HUES48 (cell line): Measurements from ENCODE around the gene DOCK6.

Source experiments
- H3K27ac ChIP-seq: one replicate; pipeline ENCODE4 v1.7.0; 2013; ENCODE audit warnings: low read depth, low read length, inconsistent platforms
- H3K27me3 ChIP-seq: 2 replicates; pipeline ENCODE4 v1.6.1; 2013; ENCODE audit warnings: mild to moderate bottlenecking, low read length; ENCODE audit not compliant: control insufficient read depth, insufficient read depth
- H3K36me3 ChIP-seq: 2 replicates; pipeline ENCODE4 v1.6.1; 2013; ENCODE audit warnings: low read length; ENCODE audit not compliant: control insufficient read depth, insufficient read depth
- H3K4me1 ChIP-seq: 2 replicates; pipeline ENCODE4 v1.6.1; 2013; ENCODE audit warnings: mild to moderate bottlenecking, low read length; ENCODE audit not compliant: control insufficient read depth, insufficient read depth
- H3K4me3 ChIP-seq: 2 replicates; pipeline ENCODE4 v1.5.1; 2013; ENCODE audit warnings: mild to moderate bottlenecking, low read depth, low read length
- H3K9ac ChIP-seq: 2 replicates; pipeline ENCODE4 v1.6.1; 2013; ENCODE audit warnings: mild to moderate bottlenecking, low read depth, low read length, moderate library complexity
- H3K9me3 ChIP-seq: 2 replicates; pipeline ENCODE4 v1.6.1; 2013; ENCODE audit warnings: low read length; ENCODE audit not compliant: control insufficient read depth, insufficient read depth

DOCK6 gene

GRCh38 chr19:11293433-11294389 is 31.4 kb upstream of the DOCK6 start:
- Histone ChIP-seq H3K27me3 (no peaks in the 10 kb centered on the region), H3K4me3 (peak overlapping the region; percentile 40), H3K9ac (no peak overlapping the region), H3K4me1 (peaks cover 3% of the 10 kb centered on the region; the same call in 1 of the 2 replicates), H3K27ac (no peak overlapping the region), H3K9me3 (no peaks in the 10 kb centered on the region), H3K36me3 (no peaks in the 10 kb centered on the region)

GRCh38 chr19:11291991-11292390 is 29.7 kb upstream of the DOCK6 start:
- H3K9me3 ChIP-seq, result no peaks in the 10 kb centered on the region
- H3K9ac ChIP-seq, result no peak overlapping the region
- peaks cover 3% of the 10 kb centered on the region; the same call in 1 of the 2 replicates for H3K4me1 ChIP-seq
- H3K4me3 ChIP-seq, result no peak overlapping the region
- H3K27me3 ChIP-seq, result no peaks in the 10 kb centered on the region
- H3K36me3 ChIP-seq, result no peaks in the 10 kb centered on the region
- H3K27ac ChIP-seq, result no peak overlapping the region

DNA sequence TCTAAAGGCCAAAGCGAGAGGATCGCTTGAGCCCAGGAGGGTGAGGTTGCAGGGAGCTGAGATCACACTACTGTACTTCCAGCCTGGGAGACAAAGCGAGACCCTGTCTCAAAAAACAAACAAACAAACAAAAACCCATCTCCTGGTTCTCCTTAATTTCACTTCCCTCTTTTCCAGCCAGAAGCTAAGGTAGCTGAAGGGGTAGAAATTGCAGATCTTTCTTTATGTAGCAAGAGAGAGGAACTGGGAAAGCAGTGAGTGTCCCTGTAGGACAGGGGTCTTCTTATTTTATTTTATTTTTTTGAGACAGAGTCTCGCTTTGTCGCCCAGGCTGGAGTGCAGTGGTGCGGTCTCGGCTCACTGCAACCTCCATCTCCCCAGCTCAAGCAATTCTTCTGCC is 29.1 kb upstream of the DOCK6 start:
- no peaks in the 10 kb centered on the region for H3K9me3 ChIP-seq
- no peaks in the 10 kb centered on the region for H3K36me3 ChIP-seq
- H3K27me3 ChIP-seq, result no peaks in the 10 kb centered on the region
- H3K27ac ChIP-seq, result no peak overlapping the region
- H3K9ac ChIP-seq, result no peak overlapping the region
- H3K4me1 ChIP-seq, result peaks cover 3% of the 10 kb centered on the region; the same call in 1 of the 2 replicates
- H3K4me3 ChIP-seq, result no peak overlapping the region

GRCh38 chr19:11290256-11290655 is 27.9 kb upstream of the DOCK6 start:
- Histone ChIP-seq H3K27me3 (no peaks in the 10 kb centered on the region), H3K9ac (no peak overlapping the region)

GRCh38 chr19:11288349-11288748 is 26.0 kb upstream of the DOCK6 start:
- H3K27me3 ChIP-seq, result no peaks in the 10 kb centered on the region
- no peak overlapping the region for H3K9ac ChIP-seq
- no peaks in the 10 kb centered on the region for H3K36me3 ChIP-seq
- H3K4me1 ChIP-seq, result no peaks in the 10 kb centered on the region
- no peak overlapping the region for H3K4me3 ChIP-seq
- no peaks in the 10 kb centered on the region for H3K9me3 ChIP-seq
- H3K27ac ChIP-seq, result no peak overlapping the region

More at GRCh38 chr19:11290256-11290655, 27.9 kb upstream of the DOCK6 start:
- H3K4me3 ChIP-seq, result no peak overlapping the region
- H3K36me3 ChIP-seq, result no peaks in the 10 kb centered on the region
- H3K4me1 ChIP-seq, result peaks cover 3% of the 10 kb centered on the region; the same call in 1 of the 2 replicates
- H3K27ac ChIP-seq, result no peak overlapping the region
- no peaks in the 10 kb centered on the region for H3K9me3 ChIP-seq

- Histone ChIP-seq H3K4me3 (no peak overlapping the region), H3K36me3 (no peaks in the 10 kb centered on the region), H3K27ac (no peak overlapping the region), H3K9me3 (no peaks in the 10 kb centered on the region), H3K27me3 (no peaks in the 10 kb centered on the region), H3K9ac (no peak overlapping the region), H3K4me1 (no peaks in the 10 kb centered on the region)
Observed at GRCh38 chr19:11286312-11286974, 24.1 kb upstream of the DOCK6 start.

GRCh38 chr19:11284515-11284914 is 22.2 kb upstream of the DOCK6 start:
- no peaks in the 10 kb centered on the region for H3K4me1 ChIP-seq
- no peaks in the 10 kb centered on the region for H3K9me3 ChIP-seq
- H3K9ac ChIP-seq, result no peak overlapping the region
- no peak overlapping the region for H3K27ac ChIP-seq
- H3K36me3 ChIP-seq, result no peaks in the 10 kb centered on the region
- no peak overlapping the region for H3K4me3 ChIP-seq
- H3K27me3 ChIP-seq, result no peaks in the 10 kb centered on the region

DNA sequence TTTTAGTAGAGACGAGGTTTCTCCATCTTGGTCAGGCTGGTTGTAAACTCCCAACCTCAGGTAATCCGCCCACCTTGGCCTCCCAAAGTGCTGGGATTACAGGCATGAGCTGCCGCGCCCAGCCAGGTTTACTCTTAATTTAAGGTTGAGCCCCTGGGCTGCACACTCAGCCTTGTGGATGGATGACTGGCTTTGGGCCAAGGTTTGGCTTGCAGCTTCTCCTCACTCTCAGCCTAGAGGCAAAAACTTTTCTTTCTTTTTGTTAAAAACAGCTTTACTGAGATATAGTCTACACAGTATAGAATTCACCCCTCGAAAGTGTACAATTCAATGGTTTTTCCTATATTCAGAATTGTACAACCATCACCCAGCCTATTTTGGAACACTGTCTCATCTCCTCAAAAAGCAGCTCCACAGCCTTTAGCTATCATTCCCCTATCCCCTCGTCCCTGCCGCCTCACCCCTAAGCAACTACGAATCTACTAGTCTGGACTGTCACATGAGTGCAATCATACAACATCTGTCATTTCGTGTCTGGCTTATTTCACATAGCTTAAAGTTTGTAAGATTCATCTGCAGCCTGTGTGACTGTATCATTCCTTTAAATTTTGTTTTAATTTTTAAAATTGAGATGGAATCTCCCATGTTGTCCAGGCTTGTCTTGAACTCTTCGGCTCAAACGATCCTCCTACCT is 19.2 kb upstream of the DOCK6 start:
- H3K27ac ChIP-seq, result no peak overlapping the region
- H3K9me3 ChIP-seq, result no peaks in the 10 kb centered on the region; the same call in 1 of the 2 replicates
- H3K36me3 ChIP-seq, result no peaks in the 10 kb centered on the region
- no peaks in the 10 kb centered on the region for H3K27me3 ChIP-seq
- no peak overlapping the region for H3K4me3 ChIP-seq
- no peaks in the 10 kb centered on the region for H3K4me1 ChIP-seq
- H3K9ac ChIP-seq, result no peak overlapping the region

- H3K4me3 ChIP-seq, result no peak overlapping the region
Observed at GRCh38 chr19:11279505-11280236, 17.3 kb upstream of the DOCK6 start.

DNA sequence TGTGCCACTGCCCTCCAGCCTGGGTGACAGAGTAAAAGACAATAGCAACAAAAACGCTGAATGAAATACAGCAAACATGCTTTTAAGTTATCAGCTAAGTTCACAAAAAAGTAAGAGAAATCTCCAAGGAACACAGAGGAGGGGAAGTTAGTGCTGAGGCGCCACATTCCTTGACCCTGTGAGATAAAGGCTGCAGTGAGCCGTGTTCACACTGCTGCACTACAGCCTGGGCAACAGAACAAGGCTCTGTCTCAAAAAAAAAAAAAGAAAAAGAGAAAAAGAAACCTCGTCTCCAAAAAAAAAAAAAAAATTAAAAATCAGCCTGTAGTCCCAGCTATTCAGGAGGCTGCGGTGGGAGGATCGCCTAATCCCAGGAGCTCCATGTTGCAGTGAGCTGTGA is 16.3 kb upstream of the DOCK6 start:
- H3K9ac ChIP-seq, result no peak overlapping the region
- H3K36me3 ChIP-seq, result no peaks in the 10 kb centered on the region
- no peak overlapping the region for H3K27ac ChIP-seq
- no peak overlapping the region for H3K4me3 ChIP-seq
- no peaks in the 10 kb centered on the region for H3K27me3 ChIP-seq
- peaks cover 4% of the 10 kb centered on the region; the same call in 1 of the 2 replicates for H3K4me1 ChIP-seq
- no peaks in the 10 kb centered on the region; the same call in 1 of the 2 replicates for H3K9me3 ChIP-seq

More at GRCh38 chr19:11279505-11280236, 17.3 kb upstream of the DOCK6 start:
- Histone ChIP-seq H3K27me3 (no peaks in the 10 kb centered on the region), H3K4me1 (peaks cover 4% of the 10 kb centered on the region; the same call in 1 of the 2 replicates), H3K36me3 (no peaks in the 10 kb centered on the region), H3K9ac (no peak overlapping the region), H3K9me3 (no peaks in the 10 kb centered on the region; the same call in 1 of the 2 replicates), H3K27ac (no peak overlapping the region)
